IMR-90 (cell line): ENCODE measurements around the gene DEAF1. TPM values are rescaled to one million over a fixed set of nuclear protein-coding genes. Genes with fewer than 3 reads are reported as not detected.
"Not testable (repeated sequence)": the region's sequence is repeated elsewhere in the genome, so short reads cannot be mapped to it uniquely, and the experiment has no call there.

ENCODE experiments used
- ATAC-seq: fragments of 200-7000 bp; cut with Tn5 transposase; 2 replicates; pipeline ENCODE4 v1.9.1; 2020; ENCODE audit warnings: low read depth, mild to moderate bottlenecking, moderate library complexity
- BruUV-seq: library from RNA; stranded (reverse); fragments of 400-500 nt; replicated peaks from 2 replicates; lab custom pipeline; 2021; lab: Mats Ljungman, UMichigan
- CTCF ChIA-PET: fragments of 300-600 bp; formaldehyde crosslinking; extraction: SDS; loops from one replicate; lab custom pipeline; 2021; ENCODE audit warnings: antibody characterized with exemption; lab: Yijun Ruan, JAX
- POLR2A ChIA-PET: fragments of 300-600 bp; sonication (Branson Sonifier 250); formaldehyde crosslinking; loops from one replicate; lab custom pipeline; 2022; ENCODE audit warnings: antibody characterized with exemption; ENCODE audit not compliant: unreplicated experiment; lab: Charles Lee
- DNase-seq: peaks from one replicate; pipeline ENCODE4 v3.0.0; 2013
- H2AFZ ChIP-seq: replicated peaks from 2 replicates; pipeline ENCODE3; 2013; ENCODE audit warnings: low read length, mild to moderate bottlenecking; ENCODE audit not compliant: poor library complexity
- H2AK5ac ChIP-seq: 2 replicates; pipeline ENCODE4 v1.6.1; 2013; ENCODE audit warnings: low read depth, low read length, inconsistent platforms
- H2AK9ac ChIP-seq: replicated peaks from 2 replicates; pipeline ENCODE3; 2013; ENCODE audit warnings: mild to moderate bottlenecking, low read depth, low read length, moderate library complexity; ENCODE audit not compliant: poor library complexity
- H2BK120ac ChIP-seq: 2 replicates; pipeline ENCODE4 v1.6.1; 2013; ENCODE audit warnings: low read depth, low read length, inconsistent platforms
- H2BK15ac ChIP-seq: 3 replicates; pipeline ENCODE4 v1.6.1; 2013; ENCODE audit warnings: low read depth, low read length, inconsistent platforms
- H2BK20ac ChIP-seq: 2 replicates; pipeline ENCODE4 v1.6.1; 2013; ENCODE audit warnings: low read depth, mild to moderate bottlenecking, inconsistent platforms, low read length, moderate library complexity
- H2BK5ac ChIP-seq: 2 replicates; pipeline ENCODE4 v1.6.1; 2013; ENCODE audit warnings: mild to moderate bottlenecking, low read depth, low read length, inconsistent platforms; ENCODE audit not compliant: poor library complexity, severe bottlenecking
- H3K14ac ChIP-seq: replicated peaks from 2 replicates; pipeline ENCODE4 v1.6.1; 2013; ENCODE audit warnings: low read depth, low read length, inconsistent platforms
- H3K18ac ChIP-seq: 2 replicates; pipeline ENCODE4 v1.6.1; 2013; ENCODE audit warnings: low read depth, low read length, control low read depth
- H3K23ac ChIP-seq: 2 replicates; pipeline ENCODE4 v1.6.1; 2013; ENCODE audit warnings: low read depth, low read length, inconsistent platforms
- H3K27ac ChIP-seq: 2 replicates; pipeline ENCODE4 v1.5.1; 2013; ENCODE audit warnings: mild to moderate bottlenecking, control low read depth, low read length; ENCODE audit not compliant: insufficient read depth
- H3K27me3 ChIP-seq: 2 replicates; pipeline ENCODE4 v1.6.1; 2013; ENCODE audit warnings: low read length; ENCODE audit not compliant: control insufficient read depth, insufficient read depth
- H3K36me3 ChIP-seq: 2 replicates; pipeline ENCODE4 v1.6.1; 2013; ENCODE audit warnings: low read length, mixed read lengths; ENCODE audit not compliant: control insufficient read depth, insufficient read depth
- H3K4ac ChIP-seq: 2 replicates; pipeline ENCODE4 v1.6.1; 2013; ENCODE audit warnings: low read depth, low read length, inconsistent platforms
- H3K4me1 ChIP-seq: 2 replicates; pipeline ENCODE4 v1.6.1; 2013; ENCODE audit warnings: low read length, mixed read lengths; ENCODE audit not compliant: control insufficient read depth, insufficient read depth
- H3K4me2 ChIP-seq: 2 replicates; pipeline ENCODE4 v1.6.1; 2013; ENCODE audit warnings: low read depth, mild to moderate bottlenecking, control low read depth, low read length, moderate library complexity
- H3K4me3 ChIP-seq: 2 replicates; pipeline ENCODE4 v1.5.1; 2013; ENCODE audit warnings: low read depth, mild to moderate bottlenecking, control low read depth, low read length, moderate library complexity; ENCODE audit not compliant: insufficient read depth
- H3K56ac ChIP-seq: 2 replicates; pipeline ENCODE4 v1.6.1; 2013; ENCODE audit warnings: low read length, inconsistent platforms; ENCODE audit not compliant: insufficient read depth; ENCODE audit errors: extremely low read depth
- H3K79me1 ChIP-seq, 2 experiments: 2 replicates each; pipeline ENCODE4 v1.6.1; 2013; ENCODE audit warnings: low read length in 2 of 2, inconsistent platforms in 1 of 2, low read depth in 1 of 2
- H3K9ac ChIP-seq: 2 replicates; pipeline ENCODE4 v1.6.1; 2013; ENCODE audit warnings: low read depth, low read length, control low read depth
- H3K9me1 ChIP-seq: 2 replicates; pipeline ENCODE4 v1.6.1; 2013; ENCODE audit warnings: low read length, inconsistent platforms; ENCODE audit not compliant: insufficient read depth
- H3K9me3 ChIP-seq: 2 replicates; pipeline ENCODE4 v1.6.1; 2013; ENCODE audit warnings: low read length; ENCODE audit not compliant: control insufficient read depth, insufficient read depth
- H4K20me1 ChIP-seq: 2 replicates; pipeline ENCODE4 v1.6.1; 2013; ENCODE audit warnings: low read length, inconsistent platforms; ENCODE audit not compliant: insufficient read depth
- H4K5ac ChIP-seq: 2 replicates; pipeline ENCODE4 v1.6.1; 2013; ENCODE audit warnings: mild to moderate bottlenecking, low read depth, low read length, control low read depth
- H4K8ac ChIP-seq, 2 experiments: 2 replicates each; pipeline ENCODE4 v1.6.1; 2013; ENCODE audit warnings: low read depth in 2 of 2, low read length in 2 of 2, control low read depth in 1 of 2, inconsistent platforms in 1 of 2
- H4K91ac ChIP-seq: 2 replicates; pipeline ENCODE4 v1.6.1; 2013; ENCODE audit warnings: low read depth, low read length, inconsistent platforms; ENCODE audit not compliant: insufficient read depth
- WGBS, 2 experiments: methylation state at CpG; one replicate each; pipeline versions ENCODE4 v1.1.5 to v1.1.7; 2013; ENCODE audit warnings: missing lambda C conversion rate in 2 of 2; ENCODE audit not compliant: insufficient read length in 1 of 2; ENCODE audit errors: extremely low coverage in 2 of 2; 5-methylcytosine and 5-hydroxymethylcytosine counted together
- dilution Hi-C: fragments of 300-500 bp; cut with HindIII; formaldehyde crosslinking; loops from one replicate; pipeline ENCODE4 v1.14.3; 2018; ENCODE audit warnings: low sequenced_read_pairs; ENCODE audit not compliant: unreplicated experiment
- in situ Hi-C: fragments of 300-500 bp; cut with MboI; formaldehyde crosslinking; loops from 3 replicates; pipeline ENCODE4 v1.14.3; 2019; ENCODE audit warnings: low sequenced_read_pairs, inconsistent platforms, mixed read lengths
- intact Hi-C: fragments of 100-400 bp; cut with micrococcal nuclease; formaldehyde crosslinking; loops from 2 replicates; pipeline ENCODE4 v1.10.0; 2022
- polyA plus RNA-seq, 3 experiments: library from polyadenylated mRNA; depleted of rRNA; stranded (reverse); fragments of >200 nt; gene quantifications; 2 replicates each; pipeline ENCODE4 v1.2.3, GENCODE V29; 2012; ENCODE audit warnings: low replicate concordance in 1 of 3
- total RNA-seq: library from RNA; depleted of rRNA; stranded (reverse); fragments of >200 nt; gene quantifications from 2 replicates; pipeline ENCODE4 v1.2.3, GENCODE V29; 2012

DEAF1 gene
- total and polyA plus RNA-seq, 2 of the 4 experiments (the other 2 are of a cell fraction): 22.9 to 31.6 TPM

GRCh38 chr11:654444-654843 is 40.6 kb downstream of the DEAF1 start:
- H3K18ac ChIP-seq, in situ Hi-C loops: not testable (repeated sequence)
- H3K36me3 ChIP-seq: peaks cover 22% of the 10 kb centered on the region

More at GRCh38 chr11:654444-654843, 40.6 kb downstream of the DEAF1 start:
- ATAC-seq, H3K9me1 ChIP-seq, H3K9ac ChIP-seq, H3K4ac ChIP-seq, H2BK120ac ChIP-seq, CTCF ChIA-PET, H3K4me3 ChIP-seq, H3K27me3 ChIP-seq, H3K4me2 ChIP-seq, H3K79me1 ChIP-seq, POLR2A ChIA-PET, H4K8ac ChIP-seq, H3K56ac ChIP-seq, H4K5ac ChIP-seq, H3K23ac ChIP-seq, H3K14ac ChIP-seq, H4K20me1 ChIP-seq, H2BK15ac ChIP-seq, H2BK5ac ChIP-seq, H3K9me3 ChIP-seq, H2AK9ac ChIP-seq, dilution Hi-C loops, intact Hi-C loops, DNase-seq, H4K91ac ChIP-seq, H2AK5ac ChIP-seq, H3K4me1 ChIP-seq, BruUV-seq, H2AFZ ChIP-seq, H3K27ac ChIP-seq, H2BK20ac ChIP-seq: not testable (repeated sequence)
- WGBS, 2 experiments: no CpG with 5 or more reads among the region's 12 CpGs
